ENCODE results near the gene GALNT12.

Gene GALNT12

DNA sequence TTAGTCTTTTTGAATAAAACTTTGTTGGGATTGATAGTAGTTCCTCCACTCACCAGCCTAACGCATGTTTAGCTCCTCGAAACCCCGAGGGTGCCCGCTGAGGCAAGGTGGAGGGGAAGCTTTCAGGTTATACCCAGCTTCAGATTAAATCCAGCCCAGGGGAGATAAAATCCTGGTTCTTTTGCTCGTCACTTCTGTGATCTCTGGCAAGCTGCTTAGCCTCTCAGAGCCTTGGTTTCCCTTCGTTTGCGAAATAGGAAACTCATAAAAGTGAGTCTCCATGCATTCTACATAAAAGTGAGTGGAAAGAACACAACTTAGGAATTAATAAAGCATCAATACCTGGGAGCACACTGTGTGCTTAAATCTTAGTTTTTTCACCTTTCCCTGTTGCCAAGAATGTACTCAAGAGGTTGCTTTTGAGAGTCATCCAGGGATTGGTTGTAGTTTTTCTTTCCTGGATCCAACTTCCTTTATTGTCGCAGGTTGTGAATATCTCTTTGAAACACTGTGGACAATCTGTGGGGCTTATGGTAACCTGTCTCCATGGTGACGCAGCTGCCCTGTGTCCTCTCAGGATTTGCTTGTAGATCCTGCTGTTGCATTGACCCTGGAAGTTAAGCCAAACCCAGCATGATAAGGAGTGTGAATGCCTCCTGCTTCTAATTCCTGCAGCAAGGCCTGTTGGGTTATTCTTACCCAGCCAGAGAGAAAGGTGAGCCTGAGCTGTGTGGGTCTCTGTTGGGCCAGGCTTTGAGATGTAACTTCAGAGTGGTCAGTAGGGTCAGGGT lies 2.0 kb downstream of the GALNT12 start:
- Histone ChIP-seq H3K4me1 (ENCODE audit: control insufficient read depth, low read depth, low read length) (peaks cover 16% of the 10 kb centered on the region), H3K27ac (ENCODE audit: low read length) (no peak overlapping the region), H3K9ac (ENCODE audit: low read length) (no peak overlapping the region), H3K36me3 (ENCODE audit: control insufficient read depth, low read depth, low read length) (no peaks in the 10 kb centered on the region), H3K27me3 (ENCODE audit: control insufficient read depth, insufficient read depth, low read length) (peaks cover 13% of the 10 kb centered on the region), H3K9me3 (ENCODE audit: control insufficient read depth, low read depth, low read length) (no peaks in the 10 kb centered on the region), H3K4me3 (ENCODE audit: low read length) (no peak overlapping the region)

DNA sequence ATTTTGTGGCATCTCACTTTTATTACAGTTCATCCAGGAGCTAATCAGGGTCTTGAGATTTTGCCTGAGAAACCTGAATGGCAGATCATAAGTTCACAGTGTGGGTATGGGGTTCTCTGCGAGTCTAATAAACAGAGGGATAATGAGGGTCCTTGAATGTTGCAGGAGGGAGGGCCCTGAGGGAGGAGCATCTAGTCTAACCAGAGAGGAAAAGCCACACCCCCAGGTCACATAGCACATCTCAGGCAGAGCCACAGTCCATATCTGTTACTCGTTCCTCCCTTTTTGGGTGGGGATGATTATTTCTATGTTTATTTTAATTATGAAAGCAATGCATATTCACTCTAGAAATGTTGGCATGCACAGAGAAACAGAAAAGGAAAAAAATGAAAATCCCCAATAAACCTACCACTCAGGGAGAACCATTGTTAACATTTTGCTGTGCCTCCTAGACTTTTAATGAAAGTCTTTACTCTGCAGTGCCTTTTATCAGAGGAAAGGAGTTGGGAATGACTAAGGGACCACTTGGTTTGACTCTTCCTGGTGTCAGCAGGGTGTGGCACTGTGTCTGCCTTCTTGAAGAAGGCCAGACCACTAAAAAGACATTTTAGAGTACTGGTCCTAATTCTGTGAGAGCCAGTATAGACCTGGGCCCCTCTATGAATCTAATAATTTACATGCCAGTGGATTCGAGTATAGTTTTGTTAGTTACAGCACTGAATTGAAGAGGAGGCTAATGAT lies 2.8 kb downstream of the GALNT12 start:
- Histone ChIP-seq H3K27ac (ENCODE audit: low read length) (no peak overlapping the region), H3K4me3 (ENCODE audit: low read length) (no peak overlapping the region), H3K9me3 (ENCODE audit: control insufficient read depth, low read depth, low read length) (no peaks in the 10 kb centered on the region), H3K4me1 (ENCODE audit: control insufficient read depth, low read depth, low read length) (peaks cover 16% of the 10 kb centered on the region), H3K36me3 (ENCODE audit: control insufficient read depth, low read depth, low read length) (no peaks in the 10 kb centered on the region), H3K9ac (ENCODE audit: low read length) (no peak overlapping the region), H3K27me3 (ENCODE audit: control insufficient read depth, insufficient read depth, low read length) (peaks cover 13% of the 10 kb centered on the region)

DNA sequence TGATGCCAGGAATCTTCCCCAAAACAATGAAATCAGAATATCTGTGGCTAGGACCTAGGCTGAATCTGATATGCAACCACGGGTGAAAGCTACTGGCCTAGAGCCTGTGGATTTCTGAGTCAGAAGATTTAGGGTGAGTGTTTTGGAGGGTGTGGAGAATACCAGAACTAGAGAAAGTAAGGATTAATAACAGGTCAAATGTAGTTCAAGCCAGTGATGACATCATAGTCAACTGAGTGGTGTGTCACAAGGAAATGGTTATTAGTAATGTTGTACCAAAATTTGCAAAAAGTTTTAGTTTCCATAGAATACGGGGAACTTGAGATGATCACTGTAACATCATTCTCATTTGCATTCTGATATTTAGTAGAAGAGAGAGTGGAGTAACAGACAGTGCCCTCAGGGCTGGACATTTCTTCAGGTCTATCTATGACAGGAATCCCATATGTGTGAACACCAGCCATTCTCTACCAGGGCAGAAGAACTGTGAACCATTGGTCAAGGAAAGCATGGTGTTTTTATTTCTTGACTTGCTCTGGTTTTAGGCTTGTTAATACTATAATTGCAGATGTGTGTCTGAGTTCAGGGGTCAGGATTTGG lies 3.7 kb downstream of the GALNT12 start:
- Histone ChIP-seq H3K4me3 (ENCODE audit: low read length) (no peak overlapping the region), H3K36me3 (ENCODE audit: control insufficient read depth, low read depth, low read length) (no peaks in the 10 kb centered on the region), H3K9me3 (ENCODE audit: control insufficient read depth, low read depth, low read length) (no peaks in the 10 kb centered on the region), H3K27me3 (ENCODE audit: control insufficient read depth, insufficient read depth, low read length) (peaks cover 13% of the 10 kb centered on the region), H3K27ac (ENCODE audit: low read length) (no peak overlapping the region), H3K4me1 (ENCODE audit: control insufficient read depth, low read depth, low read length) (peaks cover 16% of the 10 kb centered on the region), H3K9ac (ENCODE audit: low read length) (no peak overlapping the region)

DNA sequence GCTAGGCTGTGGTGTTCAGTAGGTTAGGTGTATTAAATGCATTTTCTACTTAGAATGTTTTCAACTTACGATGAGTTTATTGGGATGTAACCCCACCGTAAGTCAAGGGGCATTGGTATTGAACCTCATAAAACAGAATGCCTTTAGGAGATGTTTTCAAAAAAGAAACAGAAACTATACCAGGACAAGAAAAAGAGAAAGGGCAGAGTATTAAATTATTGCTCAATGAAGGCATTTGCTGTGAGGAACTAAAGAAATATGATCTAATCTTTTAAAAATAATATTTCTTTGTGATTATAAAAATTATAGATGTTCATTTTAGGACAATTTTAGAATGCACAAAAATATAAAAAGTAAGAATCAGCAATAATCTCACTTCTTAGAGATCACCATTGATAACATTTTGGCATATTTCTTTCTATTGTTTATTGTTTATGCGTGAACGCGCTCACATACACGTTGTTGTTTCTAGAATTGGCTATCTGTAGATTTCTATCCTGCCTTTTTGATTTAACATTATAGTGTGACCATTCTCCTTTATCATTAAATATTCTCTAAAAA lies 8.0 kb downstream of the GALNT12 start:
- Histone ChIP-seq H3K9me3 (ENCODE audit: control insufficient read depth, low read depth, low read length) (no peaks in the 10 kb centered on the region), H3K36me3 (ENCODE audit: control insufficient read depth, low read depth, low read length) (no peaks in the 10 kb centered on the region), H3K27ac (ENCODE audit: low read length) (no peak overlapping the region), H3K27me3 (ENCODE audit: control insufficient read depth, insufficient read depth, low read length) (no peaks in the 10 kb centered on the region), H3K4me1 (ENCODE audit: control insufficient read depth, low read depth, low read length) (no peaks in the 10 kb centered on the region), H3K4me3 (ENCODE audit: low read length) (no peak overlapping the region), H3K9ac (ENCODE audit: low read length) (no peak overlapping the region)

DNA sequence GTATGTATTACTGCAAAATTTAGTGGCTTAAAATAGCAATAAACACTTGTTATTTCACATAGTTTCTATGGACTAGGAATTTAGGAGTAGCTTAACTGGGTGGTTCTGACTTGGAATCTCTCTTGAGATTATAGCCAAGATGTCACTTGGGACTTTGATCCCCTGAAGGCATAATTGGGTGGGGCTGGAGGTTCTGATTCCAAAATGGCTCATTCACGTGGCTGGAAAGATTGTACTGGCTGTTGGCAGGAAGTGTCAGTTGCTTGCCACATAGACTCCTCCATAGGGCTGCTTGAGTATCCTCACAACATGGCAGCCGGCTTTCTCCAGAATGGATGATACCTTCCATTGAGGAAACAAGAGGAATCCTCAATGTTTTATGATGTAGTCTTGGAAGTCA lies 11.3 kb downstream of the GALNT12 start:
- Histone ChIP-seq H3K4me1 (ENCODE audit: control insufficient read depth, low read depth, low read length) (no peaks in the 10 kb centered on the region), H3K9me3 (ENCODE audit: control insufficient read depth, low read depth, low read length) (no peaks in the 10 kb centered on the region), H3K9ac (ENCODE audit: low read length) (no peak overlapping the region), H3K36me3 (ENCODE audit: control insufficient read depth, low read depth, low read length) (no peaks in the 10 kb centered on the region), H3K27me3 (ENCODE audit: control insufficient read depth, insufficient read depth, low read length) (no peaks in the 10 kb centered on the region), H3K4me3 (ENCODE audit: low read length) (no peak overlapping the region), H3K27ac (ENCODE audit: low read length) (no peak overlapping the region)

DNA sequence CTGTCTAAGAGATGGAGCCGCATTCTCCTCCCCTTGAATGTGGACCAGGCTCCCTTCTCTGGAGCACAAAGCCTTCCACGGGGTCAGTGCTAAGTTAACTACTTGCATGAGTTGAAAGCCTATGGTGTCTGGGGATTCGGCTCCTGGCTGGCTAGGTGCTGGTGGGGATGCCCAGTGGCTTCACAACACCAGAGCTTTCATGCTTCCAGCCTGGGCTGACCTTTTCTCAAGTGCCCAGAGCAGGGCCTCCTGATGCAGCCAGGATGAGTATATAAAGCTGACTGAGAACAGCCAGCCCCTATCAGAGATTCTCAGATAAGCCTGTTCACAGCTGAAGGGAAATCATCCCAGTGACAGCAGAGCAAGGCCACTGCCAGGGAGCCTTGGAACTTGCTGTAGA lies 11.8 kb downstream of the GALNT12 start:
- Histone ChIP-seq H3K27me3 (ENCODE audit: control insufficient read depth, insufficient read depth, low read length) (no peaks in the 10 kb centered on the region), H3K4me3 (ENCODE audit: low read length) (no peak overlapping the region), H3K27ac (ENCODE audit: low read length) (no peak overlapping the region), H3K9me3 (ENCODE audit: control insufficient read depth, low read depth, low read length) (no peaks in the 10 kb centered on the region), H3K36me3 (ENCODE audit: control insufficient read depth, low read depth, low read length) (no peaks in the 10 kb centered on the region), H3K9ac (ENCODE audit: low read length) (no peak overlapping the region), H3K4me1 (ENCODE audit: control insufficient read depth, low read depth, low read length) (no peaks in the 10 kb centered on the region)

DNA sequence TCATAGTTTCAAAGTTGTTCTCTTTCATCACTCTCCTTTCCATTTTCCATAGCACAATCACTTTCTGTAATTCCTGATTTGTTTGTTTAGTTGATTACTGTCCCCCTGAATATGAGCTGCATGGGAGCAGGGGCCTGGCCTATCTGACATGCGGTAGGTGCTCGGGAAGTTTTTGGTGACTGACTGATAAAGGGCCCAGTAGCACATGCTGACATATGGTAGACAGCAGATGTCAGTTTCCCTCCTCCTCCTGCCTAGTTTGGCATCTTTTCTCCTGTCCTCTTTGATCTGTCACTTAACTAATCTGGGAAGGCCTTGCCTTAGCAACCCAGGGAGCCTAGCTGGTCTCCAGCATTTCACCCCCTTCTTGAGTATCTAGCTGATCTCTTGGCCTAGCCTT lies 14.4 kb downstream of the GALNT12 start:
- H3K9ac ChIP-seq (ENCODE audit: low read length), result no peak overlapping the region
- H3K4me1 ChIP-seq (ENCODE audit: control insufficient read depth, low read depth, low read length), result no peaks in the 10 kb centered on the region
- H3K27me3 ChIP-seq (ENCODE audit: control insufficient read depth, insufficient read depth, low read length), result no peaks in the 10 kb centered on the region
- no peaks in the 10 kb centered on the region for H3K9me3 ChIP-seq (ENCODE audit: control insufficient read depth, low read depth, low read length)
- H3K36me3 ChIP-seq (ENCODE audit: control insufficient read depth, low read depth, low read length), result no peaks in the 10 kb centered on the region
- no peak overlapping the region for H3K27ac ChIP-seq (ENCODE audit: low read length)
- H3K4me3 ChIP-seq (ENCODE audit: low read length), result no peak overlapping the region

DNA sequence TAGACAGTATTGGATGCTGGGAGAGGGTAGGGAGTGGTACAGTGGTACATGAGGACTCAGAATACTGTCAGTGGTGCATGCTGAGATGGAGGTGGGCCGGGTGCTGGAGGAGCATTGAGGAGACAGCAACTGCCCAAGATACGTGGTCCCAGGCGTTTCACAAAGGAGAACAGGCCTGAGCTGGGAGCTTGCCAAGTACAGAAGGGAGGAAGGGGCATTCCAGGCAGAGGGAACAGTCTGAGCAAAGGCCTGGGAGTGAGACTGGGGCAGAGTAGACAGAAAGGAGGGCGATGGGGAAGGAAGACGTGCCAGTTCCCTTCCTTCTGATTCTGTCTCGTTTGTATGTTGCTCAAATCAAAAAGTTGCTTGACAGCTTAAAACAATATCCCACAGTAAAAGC lies 15.2 kb downstream of the GALNT12 start:
- H3K36me3 ChIP-seq (ENCODE audit: control insufficient read depth, low read depth, low read length), result no peaks in the 10 kb centered on the region
- no peak overlapping the region for H3K9ac ChIP-seq (ENCODE audit: low read length)

DNA sequence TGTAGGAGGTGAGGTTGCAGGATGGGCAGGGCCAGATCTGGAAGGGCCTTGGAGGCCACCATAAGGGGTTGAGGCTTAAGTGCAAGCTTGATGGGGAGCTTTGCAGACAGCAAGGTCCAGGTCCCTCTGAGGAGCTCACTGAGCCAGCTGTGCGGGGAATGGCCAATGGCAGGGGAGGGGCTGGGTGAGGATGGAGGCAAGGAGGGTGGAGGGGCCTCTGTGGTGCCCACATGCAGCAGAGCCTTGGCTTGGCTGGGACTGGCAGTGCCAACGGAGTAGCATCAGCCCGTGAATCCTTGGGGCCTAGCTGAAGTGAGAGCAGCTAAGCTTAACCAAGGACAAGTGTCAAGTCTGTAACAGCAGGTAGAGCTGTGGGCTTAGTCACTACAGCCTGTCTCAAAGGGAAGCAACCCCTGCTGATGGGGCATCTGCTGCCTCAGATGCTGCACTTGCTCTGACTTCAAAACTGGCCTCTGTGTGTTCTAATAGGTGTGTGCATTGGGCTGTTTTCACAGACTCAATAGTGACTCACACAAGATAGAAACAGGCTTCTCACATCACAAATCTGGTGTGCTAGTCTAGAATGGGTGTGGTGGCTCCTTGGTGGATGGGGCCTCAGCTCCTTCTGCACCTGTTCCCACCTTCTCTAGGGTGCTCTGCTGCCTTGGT lies 16.3 kb downstream of the GALNT12 start:
- no peaks in the 10 kb centered on the region for H3K9me3 ChIP-seq (ENCODE audit: control insufficient read depth, low read depth, low read length)
- H3K9ac ChIP-seq (ENCODE audit: low read length), result no peak overlapping the region
- H3K27ac ChIP-seq (ENCODE audit: low read length), result no peak overlapping the region
- H3K4me1 ChIP-seq (ENCODE audit: control insufficient read depth, low read depth, low read length), result no peaks in the 10 kb centered on the region
- H3K4me3 ChIP-seq (ENCODE audit: low read length), result no peak overlapping the region
- no peaks in the 10 kb centered on the region for H3K36me3 ChIP-seq (ENCODE audit: control insufficient read depth, low read depth, low read length)
- no peaks in the 10 kb centered on the region for H3K27me3 ChIP-seq (ENCODE audit: control insufficient read depth, insufficient read depth, low read length)

More for the DNA sequence above, 15.2 kb downstream of the GALNT12 start:
- no peak overlapping the region for H3K4me3 ChIP-seq (ENCODE audit: low read length)
- no peaks in the 10 kb centered on the region for H3K9me3 ChIP-seq (ENCODE audit: control insufficient read depth, low read depth, low read length)
- no peak overlapping the region for H3K27ac ChIP-seq (ENCODE audit: low read length)
- no peaks in the 10 kb centered on the region for H3K4me1 ChIP-seq (ENCODE audit: control insufficient read depth, low read depth, low read length)
- H3K27me3 ChIP-seq (ENCODE audit: control insufficient read depth, insufficient read depth, low read length), result no peaks in the 10 kb centered on the region

DNA sequence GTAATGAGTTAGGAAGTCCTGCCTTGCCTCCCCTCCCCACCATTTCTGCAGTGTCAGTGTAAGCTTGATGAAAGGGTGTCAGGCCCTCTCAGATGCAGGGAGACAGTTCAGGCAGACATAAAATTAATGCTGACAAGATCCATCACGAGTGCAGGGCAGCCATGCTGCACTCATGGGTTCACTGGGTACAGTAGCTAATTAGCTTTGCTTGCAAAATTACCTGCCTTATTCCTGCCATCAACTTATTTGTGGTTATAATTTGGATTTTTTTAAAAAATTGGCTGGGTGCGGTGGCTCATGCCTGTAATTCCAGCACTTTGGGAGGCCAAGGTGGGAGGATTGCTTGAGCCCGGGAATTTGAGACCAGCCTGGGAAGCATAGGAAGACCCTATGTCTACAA lies 17.9 kb downstream of the GALNT12 start:
- Histone ChIP-seq H3K9ac (ENCODE audit: low read length) (no peak overlapping the region), H3K9me3 (ENCODE audit: control insufficient read depth, low read depth, low read length) (no peaks in the 10 kb centered on the region), H3K27ac (ENCODE audit: low read length) (no peak overlapping the region), H3K4me3 (ENCODE audit: low read length) (no peak overlapping the region), H3K4me1 (ENCODE audit: control insufficient read depth, low read depth, low read length) (no peaks in the 10 kb centered on the region), H3K36me3 (ENCODE audit: control insufficient read depth, low read depth, low read length) (no peaks in the 10 kb centered on the region), H3K27me3 (ENCODE audit: control insufficient read depth, insufficient read depth, low read length) (no peaks in the 10 kb centered on the region)

DNA sequence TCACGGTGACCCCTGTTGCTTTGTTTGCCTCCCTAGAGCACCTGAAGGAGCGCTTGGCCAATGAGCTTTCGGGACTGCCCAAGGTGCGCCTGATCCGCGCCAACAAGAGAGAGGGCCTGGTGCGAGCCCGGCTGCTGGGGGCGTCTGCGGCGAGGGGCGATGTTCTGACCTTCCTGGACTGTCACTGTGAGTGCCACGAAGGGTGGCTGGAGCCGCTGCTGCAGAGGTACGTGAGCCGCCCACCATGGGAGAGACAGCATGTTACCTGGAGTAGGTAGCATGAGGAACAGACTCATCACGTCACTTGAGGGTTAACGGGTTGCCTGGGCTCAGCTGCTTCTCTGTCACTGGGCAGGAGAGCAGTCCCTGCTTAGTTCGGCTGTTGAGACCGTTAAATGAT lies 19.2 kb downstream of the GALNT12 start:
- no peak overlapping the region for H3K4me3 ChIP-seq (ENCODE audit: low read length)
- no peak overlapping the region for H3K27ac ChIP-seq (ENCODE audit: low read length)
- no peak overlapping the region for H3K9ac ChIP-seq (ENCODE audit: low read length)
- no peaks in the 10 kb centered on the region for H3K27me3 ChIP-seq (ENCODE audit: control insufficient read depth, insufficient read depth, low read length)
- H3K9me3 ChIP-seq (ENCODE audit: control insufficient read depth, low read depth, low read length), result no peaks in the 10 kb centered on the region
- H3K36me3 ChIP-seq (ENCODE audit: control insufficient read depth, low read depth, low read length), result no peaks in the 10 kb centered on the region
- H3K4me1 ChIP-seq (ENCODE audit: control insufficient read depth, low read depth, low read length), result no peaks in the 10 kb centered on the region
